Sigmoid colon (tissue), 7 donors: ENCODE data around the gene GSTT4. TPM values are rescaled to one million over a fixed set of nuclear protein-coding genes. Genes with fewer than 3 reads are reported as not detected.
"Not testable (repeated sequence)": the region's sequence is repeated elsewhere in the genome, so short reads cannot be mapped to it uniquely, and the experiment has no call there.

Experiments
- DNase-seq: peaks from one replicate; pipeline ENCODE4 v3.0.0-alpha.2; 2019
- H3K27ac ChIP-seq, 4 donors: fragments of 200-600 bp; sonication (generic); one replicate each; pipeline ENCODE4 v1.5.1; 2016 to 2019; ENCODE audit warnings: mild to moderate bottlenecking in 1 of 4
- H3K27me3 ChIP-seq, 3 donors: fragments of 200-600 bp; sonication (generic); one replicate each; pipeline ENCODE4 v1.5.1; 2019; ENCODE audit warnings: mild to moderate bottlenecking in 1 of 3
- H3K36me3 ChIP-seq, 4 donors: fragments of 200-600 bp; sonication (generic); one replicate each; pipeline ENCODE4 v1.5.1; 2016 to 2019
- H3K4me1 ChIP-seq, 4 donors: fragments of 200-600 bp; sonication (generic); one replicate each; pipeline ENCODE4 v1.5.1; 2017 to 2019
- H3K4me3 ChIP-seq, 4 donors: fragments of 200-600 bp; sonication (generic); one replicate each; pipeline ENCODE4 v1.5.1; 2017 to 2019; ENCODE audit warnings: mild to moderate bottlenecking in 2 of 4, moderate library complexity in 1 of 4
- H3K9me3 ChIP-seq, 4 donors: fragments of 200-600 bp in 3 of 4; sonication (generic) in 3 of 4; one replicate each; pipeline versions ENCODE4 v1.5.1 to v1.6.1; 2013 to 2019
- POLR2AphosphoS5 ChIP-seq, 4 donors: sonication (generic); formaldehyde crosslinking; IDR thresholded peaks; one replicate each; pipeline ENCODE4 v1.6.1; 2017; ENCODE audit warnings: antibody characterized with exemption in 4 of 4
- WGBS, 2 donors: extraction: QIAGEN DNeasy Blood & Tissue Kit; methylation state at CpG; one replicate each; pipeline ENCODE4 v1.1.7; 2013; 5-methylcytosine and 5-hydroxymethylcytosine counted together
- intact Hi-C: fragments of 100-400 bp; cut with DNase I; formaldehyde crosslinking; loops from one replicate; pipeline ENCODE4 v1.15.1; 2023
- polyA plus RNA-seq, 3 donors: library from polyadenylated mRNA; stranded (reverse); fragments of 200-250 nt; gene quantifications; one replicate each; pipeline ENCODE4 v1.2.3, GENCODE V29; 2013
- total RNA-seq, 4 donors: library from RNA; depleted of rRNA; stranded (reverse); fragments of >200 nt; gene quantifications; one replicate each; pipeline ENCODE4 v1.1.0, GENCODE V29; 2016
- TF ChIP-seq, protein P1 (sequence below), 4 experiments: fragments of 450-650 bp in 3 of 4; fragments of 200-600 bp in 1 of 4; IDR thresholded peaks; one replicate each; pipeline ENCODE4 v1.5.1; 2016 to 2019; ENCODE audit warnings: antibody characterized with exemption in 4 of 4, mild to moderate bottlenecking in 3 of 4, moderate library complexity in 2 of 4
- donor health status: healthy with polysubstance abuse.
- donor health status: Bipolar disorder and iron deficiency.
- donor health status: healthy.

Gene GSTT4
- total and polyA plus RNA-seq, 7 donors, result not detected

DNA sequence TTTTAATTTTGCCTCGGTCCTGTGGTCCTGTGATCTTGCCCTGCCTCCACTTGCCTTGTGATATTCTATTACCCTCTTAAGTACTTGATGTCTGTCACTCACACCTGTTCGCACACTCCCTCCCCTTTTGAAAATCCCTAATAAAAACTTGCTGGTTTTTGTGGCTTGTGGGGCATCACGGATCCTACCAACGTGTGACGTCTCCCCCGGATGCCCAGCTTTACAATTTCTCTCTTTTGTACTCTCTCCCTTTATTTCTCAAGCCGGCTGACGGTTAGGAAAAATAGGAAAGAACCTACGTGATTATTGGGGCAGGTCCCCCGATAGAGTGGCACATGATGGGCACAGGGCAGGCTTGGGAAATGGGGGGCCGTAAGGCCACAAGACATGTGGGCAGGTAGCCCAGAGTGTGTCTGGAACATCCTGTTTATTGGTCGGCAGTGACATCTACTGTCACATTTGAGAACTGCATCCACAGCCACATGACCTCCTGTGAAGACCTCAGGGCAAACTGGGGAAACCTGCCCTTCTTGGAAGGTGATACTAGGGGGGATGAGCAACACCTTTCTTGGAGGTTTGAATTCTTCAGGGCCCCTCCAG lies 48.9 kb downstream of the GSTT4 start:
- 33 to 41% methylated on average over 12 of the region's 12 CpGs for WGBS, 2 donors
- H3K4me3 ChIP-seq, H3K27ac ChIP-seq, H3K4me1 ChIP-seq, H3K9me3 ChIP-seq, H3K27me3 ChIP-seq, H3K36me3 ChIP-seq: not testable (repeated sequence)
- TF ChIP-seq, protein P1, sequence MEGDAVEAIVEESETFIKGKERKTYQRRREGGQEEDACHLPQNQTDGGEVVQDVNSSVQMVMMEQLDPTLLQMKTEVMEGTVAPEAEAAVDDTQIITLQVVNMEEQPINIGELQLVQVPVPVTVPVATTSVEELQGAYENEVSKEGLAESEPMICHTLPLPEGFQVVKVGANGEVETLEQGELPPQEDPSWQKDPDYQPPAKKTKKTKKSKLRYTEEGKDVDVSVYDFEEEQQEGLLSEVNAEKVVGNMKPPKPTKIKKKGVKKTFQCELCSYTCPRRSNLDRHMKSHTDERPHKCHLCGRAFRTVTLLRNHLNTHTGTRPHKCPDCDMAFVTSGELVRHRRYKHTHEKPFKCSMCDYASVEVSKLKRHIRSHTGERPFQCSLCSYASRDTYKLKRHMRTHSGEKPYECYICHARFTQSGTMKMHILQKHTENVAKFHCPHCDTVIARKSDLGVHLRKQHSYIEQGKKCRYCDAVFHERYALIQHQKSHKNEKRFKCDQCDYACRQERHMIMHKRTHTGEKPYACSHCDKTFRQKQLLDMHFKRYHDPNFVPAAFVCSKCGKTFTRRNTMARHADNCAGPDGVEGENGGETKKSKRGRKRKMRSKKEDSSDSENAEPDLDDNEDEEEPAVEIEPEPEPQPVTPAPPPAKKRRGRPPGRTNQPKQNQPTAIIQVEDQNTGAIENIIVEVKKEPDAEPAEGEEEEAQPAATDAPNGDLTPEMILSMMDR (IDR thresholded peaks at IDR 0.05), result peak; percentile 78 to 85 (median 80)
- TF ChIP-seq POLR2AphosphoS5 (IDR thresholded peaks at IDR 0.05), result peak in 3 of 4 donors; percentile 29 to 60 (median 57)
- intact Hi-C loops, result loop anchor here (5.0 kb wide), 1 partner anchor 221 kb away; no protein-coding TSS in a partner anchor
- peak; percentile 88 for DNase-seq

DNA sequence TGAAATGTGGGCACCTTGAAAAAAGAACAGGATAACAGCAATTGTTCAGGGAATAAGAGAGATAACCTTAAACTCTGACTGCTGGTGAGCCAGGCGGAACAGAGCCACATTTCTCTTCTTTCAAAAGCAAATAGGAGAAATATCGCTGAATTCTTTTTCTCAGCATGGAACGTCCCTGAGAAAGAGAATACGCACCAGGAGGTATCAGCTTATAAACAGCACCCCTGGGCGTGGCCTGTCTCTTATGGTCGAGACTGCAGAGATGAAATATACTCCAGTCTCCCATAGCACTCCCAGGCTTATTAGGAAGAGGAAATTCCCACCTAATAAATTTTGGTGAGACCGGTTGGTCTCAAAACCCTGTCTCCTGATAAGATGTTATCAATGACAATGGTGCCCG lies 49.4 kb downstream of the GSTT4 start:
- intact Hi-C loops, result loop anchor here (5.0 kb wide), 1 partner anchor 221 kb away; no protein-coding TSS in a partner anchor
- H3K9me3 ChIP-seq, DNase-seq, H3K4me1 ChIP-seq, H3K27me3 ChIP-seq, H3K27ac ChIP-seq, H3K36me3 ChIP-seq, H3K4me3 ChIP-seq: not testable (repeated sequence)
- 77 to 86% methylated on average over 6 to 7 of the region's 8 CpGs for WGBS, 2 donors

DNA sequence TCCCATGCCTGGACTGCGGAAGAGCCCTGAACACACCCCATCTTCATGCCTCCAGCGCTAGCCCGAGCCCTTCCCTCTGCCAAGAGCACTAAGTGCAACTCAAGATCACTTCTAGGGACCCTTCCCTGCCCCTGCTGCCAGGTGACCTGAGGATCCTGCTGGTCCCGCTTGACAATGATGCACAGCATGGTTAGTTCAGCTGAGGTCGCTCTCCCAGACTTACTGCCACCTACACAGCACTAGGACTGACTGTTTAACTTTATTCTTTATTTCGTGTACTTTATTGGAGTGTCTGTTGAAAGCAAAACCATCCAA lies 50.3 kb downstream of the GSTT4 start:
- H3K27me3 ChIP-seq, H3K4me3 ChIP-seq, H3K36me3 ChIP-seq, DNase-seq, H3K4me1 ChIP-seq, H3K9me3 ChIP-seq, H3K27ac ChIP-seq: not testable (repeated sequence)
- WGBS, 2 donors, result 52 to 82% methylated on average over 6 of the region's 6 CpGs
- intact Hi-C loops, result loop anchor here (5.0 kb wide), 1 partner anchor 222 kb away; no protein-coding TSS in a partner anchor

DNA sequence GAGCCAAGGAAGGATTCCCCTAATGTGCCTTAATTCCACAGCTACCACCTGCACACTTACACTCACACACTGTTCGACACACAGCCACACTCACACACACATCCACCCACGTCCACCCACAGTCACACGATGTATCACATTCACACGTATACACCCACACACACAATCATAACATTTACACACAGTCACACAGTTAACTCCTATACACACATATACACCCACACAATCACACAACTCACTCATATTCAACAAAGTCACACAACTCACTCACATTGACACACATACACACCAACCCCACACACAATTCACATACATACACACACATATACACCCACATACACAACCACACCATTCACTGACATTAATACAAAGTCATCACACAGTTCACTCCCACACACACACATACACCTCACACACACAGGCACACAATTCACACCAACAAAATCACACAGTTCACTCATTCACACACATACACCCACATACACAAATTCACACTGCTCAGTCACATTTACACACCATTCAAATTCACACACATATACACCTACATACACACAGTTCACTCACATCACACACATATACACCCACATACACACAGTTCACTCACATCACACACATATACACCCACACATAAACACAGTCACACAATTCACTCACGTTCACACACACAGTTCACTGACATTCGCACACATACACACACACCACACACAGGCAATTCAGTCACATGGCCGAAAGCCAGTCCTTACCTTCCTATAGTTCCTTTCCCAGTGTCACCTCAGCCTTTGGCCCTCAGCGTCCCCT lies 50.9 kb downstream of the GSTT4 start:
- intact Hi-C loops, DNase-seq: not testable (repeated sequence)

DNA sequence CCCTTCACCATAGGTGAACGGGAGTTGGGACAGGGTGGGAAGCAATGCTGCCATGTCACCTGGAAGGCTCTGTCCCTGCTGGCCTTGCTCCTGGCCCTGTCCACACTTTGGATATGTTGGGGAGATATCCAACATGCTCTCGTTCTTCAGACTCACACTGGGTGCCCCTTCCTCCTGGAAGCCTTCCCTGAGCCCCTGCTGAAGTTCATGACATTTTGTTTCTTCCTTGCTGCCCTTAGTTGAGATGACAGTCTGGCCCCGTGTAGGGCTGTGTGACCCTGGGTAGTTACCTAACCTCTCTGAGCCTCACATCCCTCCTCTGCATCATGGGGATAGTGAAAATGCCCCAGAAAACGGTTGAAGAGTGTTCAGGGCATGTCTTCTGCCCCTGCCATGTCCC lies 51.8 kb downstream of the GSTT4 start:
- H3K27ac ChIP-seq, H3K4me1 ChIP-seq, H3K36me3 ChIP-seq, H3K9me3 ChIP-seq, H3K4me3 ChIP-seq, intact Hi-C loops, H3K27me3 ChIP-seq, DNase-seq: not testable (repeated sequence)
- 68 to 75% methylated on average over 4 of the region's 4 CpGs for WGBS, 2 donors

More for the DNA sequence above, 50.9 kb downstream of the GSTT4 start:
- not testable (repeated sequence) for H3K9me3 ChIP-seq, H3K4me3 ChIP-seq, H3K27me3 ChIP-seq, H3K4me1 ChIP-seq, H3K36me3 ChIP-seq, H3K27ac ChIP-seq
- 71 to 85% methylated on average over 8 of the region's 8 CpGs for WGBS, 2 donors

DNA sequence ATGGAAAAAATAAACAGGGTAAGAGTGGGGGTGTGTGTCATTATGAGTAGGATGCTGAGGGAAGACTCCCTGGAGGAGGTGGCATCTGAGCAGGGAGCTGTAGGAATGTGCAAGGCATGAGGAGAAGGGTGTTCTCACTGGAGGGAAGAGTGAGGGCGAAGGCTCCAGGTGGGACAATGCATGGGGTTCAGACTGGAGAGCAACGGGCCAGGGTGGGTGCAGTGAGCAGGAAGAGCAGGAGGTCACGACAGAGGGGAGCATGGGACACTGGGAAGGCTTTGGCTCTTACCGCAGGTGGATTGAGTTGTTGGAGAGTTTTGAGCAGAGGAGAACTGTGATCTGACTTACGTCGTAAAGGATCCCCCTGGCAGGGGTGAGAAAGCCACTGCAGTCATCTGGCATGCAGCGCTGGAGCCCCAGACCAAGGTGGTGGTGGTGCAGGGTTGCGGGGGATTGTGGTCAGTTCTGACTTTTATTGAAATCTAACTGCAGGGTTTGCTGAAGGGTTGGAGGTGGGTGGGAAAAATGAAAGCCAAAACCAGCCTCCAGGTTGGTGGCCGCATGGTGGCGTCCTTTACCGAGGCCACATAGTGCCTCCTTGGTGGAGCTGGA lies 52.4 kb downstream of the GSTT4 start:
- intact Hi-C loops, H3K4me3 ChIP-seq, H3K9me3 ChIP-seq, H3K27ac ChIP-seq, H3K4me1 ChIP-seq, DNase-seq, H3K36me3 ChIP-seq, H3K27me3 ChIP-seq: not testable (repeated sequence)
- 78 to 80% methylated on average over 11 of the region's 11 CpGs for WGBS, 2 donors

DNA sequence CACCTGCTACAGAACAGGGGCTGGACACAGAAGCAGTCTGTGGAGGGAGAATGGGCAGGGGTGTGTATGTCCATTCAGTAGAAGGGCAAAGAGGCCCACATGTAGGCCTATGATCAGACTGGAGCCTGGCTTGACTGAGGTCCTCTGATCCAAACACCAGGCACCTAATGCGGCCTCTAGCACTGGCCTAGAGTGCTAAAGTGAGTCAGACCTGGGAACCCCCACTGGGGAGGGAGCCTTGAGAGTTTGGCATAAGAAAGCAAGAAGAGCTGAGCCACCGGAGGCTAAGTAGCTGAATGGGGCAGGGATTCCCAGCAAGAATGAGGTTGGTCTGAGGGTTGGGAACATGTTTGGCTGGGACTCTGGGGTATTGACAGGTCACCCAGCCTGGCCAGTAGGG lies 53.9 kb downstream of the GSTT4 start:
- H3K9me3 ChIP-seq, H3K4me3 ChIP-seq, DNase-seq, intact Hi-C loops, H3K27ac ChIP-seq, H3K36me3 ChIP-seq, H3K27me3 ChIP-seq, H3K4me1 ChIP-seq: not testable (repeated sequence)
- 91 to 95% methylated on average over 2 of the region's 2 CpGs for WGBS, 2 donors

DNA sequence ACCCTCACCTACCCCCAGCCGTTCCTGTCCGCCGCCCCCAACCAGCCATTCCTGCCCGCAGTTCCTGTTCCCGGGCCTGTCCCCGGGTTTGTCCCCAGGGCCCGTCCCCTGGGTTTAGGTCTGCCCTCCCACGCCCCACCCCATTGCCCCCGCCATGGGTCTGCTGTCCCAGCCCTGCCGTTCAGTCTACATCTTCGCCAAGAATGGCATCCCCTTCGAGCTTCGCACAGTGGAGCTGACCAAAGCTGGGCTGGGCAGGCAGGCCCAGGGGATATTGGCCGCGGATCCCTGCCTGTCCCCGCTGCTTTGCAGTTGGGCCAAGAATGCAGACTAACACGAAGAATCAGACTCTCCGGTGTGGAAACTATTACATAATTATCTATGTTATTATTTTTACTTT lies 55.5 kb downstream of the GSTT4 start:
- H3K27ac ChIP-seq, H3K9me3 ChIP-seq, H3K27me3 ChIP-seq, intact Hi-C loops, H3K4me3 ChIP-seq, H3K36me3 ChIP-seq, H3K4me1 ChIP-seq, DNase-seq: not testable (repeated sequence)
- WGBS, 2 donors, result 86 to 88% methylated on average over 18 of the region's 18 CpGs

Other genes with a start within 250 kb of the GSTT4 start
- gene C22orf15, start 242.5 kb downstream of the GSTT4 start, total RNA-seq, result under 1 TPM in 1 of 4 donors, not detected in 3; 0.36 TPM
- under 1 TPM in 1 of 3 donors, not detected in 2; 0.45 TPM for gene C22orf15, start 242.5 kb downstream of the GSTT4 start, polyA plus RNA-seq
- gene CHCHD10, start 237.5 kb downstream of the GSTT4 start, total RNA-seq, result 10 to 100 TPM in 3 of 4 donors, 1 to 10 TPM in 1; 5.7 to 51.5 (median 29.1) TPM
- 100 to 1,000 TPM; 272 to 336 (median 286) TPM for gene CHCHD10, start 237.5 kb downstream of the GSTT4 start, polyA plus RNA-seq
- gene MMP11, start 232.6 kb downstream of the GSTT4 start, total RNA-seq, result 1 to 10 TPM; 4.6 to 9.9 (median 8.6) TPM
- gene MMP11, start 232.6 kb downstream of the GSTT4 start, polyA plus RNA-seq, result 1 to 10 TPM in 1 of 3 donors, under 1 TPM in 1, not detected in 1; 0.60 to 4.4 TPM
- 10 to 100 TPM; 25.0 to 85.7 (median 45.5) TPM for gene SMARCB1, start 218.5 kb downstream of the GSTT4 start, total RNA-seq
- gene SMARCB1, start 218.5 kb downstream of the GSTT4 start, polyA plus RNA-seq, result 10 to 100 TPM; 39.0 to 70.8 (median 43.9) TPM
- under 1 TPM in 2 of 4 donors, not detected in 2; 0.28 to 0.36 TPM for gene DERL3, start 166.4 kb downstream of the GSTT4 start, total RNA-seq
- gene DERL3, start 166.4 kb downstream of the GSTT4 start, polyA plus RNA-seq, result 10 to 100 TPM in 1 of 3 donors, 1 to 10 TPM in 2; 1.8 to 18.3 (median 5.1) TPM
- gene SLC2A11, start 147.6 kb downstream of the GSTT4 start, total RNA-seq, result 10 to 100 TPM; 13.8 to 23.5 (median 16.4) TPM
- gene SLC2A11, start 147.6 kb downstream of the GSTT4 start, polyA plus RNA-seq, result 10 to 100 TPM in 1 of 3 donors, 1 to 10 TPM in 2; 4.8 to 12.5 (median 5.5) TPM
- 100 to 1,000 TPM; 159 to 296 (median 216) TPM for gene MIF, start 111.1 kb downstream of the GSTT4 start, total RNA-seq
- gene MIF, start 111.1 kb downstream of the GSTT4 start, polyA plus RNA-seq, result 100 to 1,000 TPM; 333 to 684 (median 353) TPM
- 1 to 10 TPM in 3 of 4 donors, under 1 TPM in 1; 0.71 to 9.4 (median 3.6) TPM for gene GSTT2B, start 44.3 kb downstream of the GSTT4 start, total RNA-seq
- 1 to 10 TPM in 1 of 3 donors, not detected in 2; 6.7 TPM for gene GSTT2B, start 44.3 kb downstream of the GSTT4 start, polyA plus RNA-seq
- gene DDTL, start 38.6 kb downstream of the GSTT4 start, total RNA-seq, result 1 to 10 TPM in 1 of 4 donors, under 1 TPM in 1, not detected in 2; 0.55 to 2.0 TPM
- gene DDTL, start 38.6 kb downstream of the GSTT4 start, polyA plus RNA-seq, result 1 to 10 TPM; 1.2 to 7.3 (median 2.8) TPM
- 100 to 1,000 TPM in 2 of 4 donors, 10 to 100 TPM in 2; 80.9 to 144 (median 111) TPM for gene DDT, start 31.0 kb downstream of the GSTT4 start, total RNA-seq
- 100 to 1,000 TPM; 261 to 640 (median 486) TPM for gene DDT, start 31.0 kb downstream of the GSTT4 start, polyA plus RNA-seq
- not detected for gene GSTT2, start 25.3 kb downstream of the GSTT4 start, total RNA-seq
- 1 to 10 TPM in 2 of 3 donors, not detected in 1; 1.1 to 1.2 TPM for gene GSTT2, start 25.3 kb downstream of the GSTT4 start, polyA plus RNA-seq
- gene CABIN1, start 5.9 kb upstream of the GSTT4 start, total RNA-seq, result 10 to 100 TPM; 21.2 to 77.3 (median 35.6) TPM
- 10 to 100 TPM; 13.8 to 43.5 (median 15.7) TPM for gene CABIN1, start 5.9 kb upstream of the GSTT4 start, polyA plus RNA-seq
- gene SUSD2, start 176.0 kb upstream of the GSTT4 start, total RNA-seq, result 1 to 10 TPM; 1.2 to 8.6 (median 3.8) TPM
- gene SUSD2, start 176.0 kb upstream of the GSTT4 start, polyA plus RNA-seq, result 1 to 10 TPM in 1 of 3 donors, not detected in 2; 2.6 TPM
- 10 to 100 TPM; 15.3 to 35.2 (median 24.5) TPM for gene GGT5, start 239.6 kb upstream of the GSTT4 start, total RNA-seq
- 10 to 100 TPM in 1 of 3 donors, 1 to 10 TPM in 2; 2.8 to 26.2 (median 4.8) TPM for gene GGT5, start 239.6 kb upstream of the GSTT4 start, polyA plus RNA-seq